HG03442 (cell line): ENCODE measurements around the gene NXT1.
"Not testable (repeated sequence)": the region's sequence is repeated elsewhere in the genome, so short reads cannot be mapped to it uniquely, and the experiment has no call there.

Experiments used
- ATAC-seq: cut with Tn5 transposase; IDR thresholded peaks from one replicate; pipeline ENCODE4 v1.9.1; 2021; ENCODE audit warnings: mild to moderate bottlenecking, moderate library complexity; ENCODE audit not compliant: unreplicated experiment

NXT1 gene

DNA sequence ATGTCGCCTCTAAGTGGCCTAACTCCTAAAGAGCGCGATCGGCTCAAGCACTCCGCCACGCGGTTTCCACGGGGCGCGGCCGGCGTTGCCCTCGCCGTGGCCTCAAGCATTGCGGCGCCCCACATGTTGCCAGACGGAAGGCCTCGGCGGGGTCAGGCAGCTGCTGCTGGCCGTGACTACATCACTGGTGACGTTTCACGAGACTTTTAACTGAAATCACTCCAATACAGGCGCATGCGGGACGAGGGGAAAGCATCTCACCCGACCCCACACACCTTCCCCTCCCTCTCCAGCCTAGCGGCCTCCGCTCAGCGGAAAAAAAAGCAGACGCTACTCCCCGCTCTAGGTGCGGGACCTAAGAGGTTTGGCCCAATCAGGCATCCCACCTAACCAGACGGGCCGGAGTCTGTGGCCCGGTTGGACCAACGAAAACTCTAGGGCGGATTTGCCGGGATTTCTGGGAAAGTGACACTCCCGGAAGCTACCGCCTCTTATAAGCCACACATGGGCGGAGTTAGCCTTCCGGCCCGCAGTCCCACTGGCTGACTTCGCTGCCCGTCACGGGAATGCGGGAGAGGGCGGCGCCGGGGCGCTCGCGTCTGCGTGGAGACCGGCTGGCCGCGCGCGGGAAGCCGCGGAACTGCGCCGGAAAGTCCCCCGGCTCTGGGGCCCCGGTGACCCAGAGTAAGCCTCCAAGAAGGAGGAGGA lies at the start of gene NXT1:
Gene NXT1, plus strand, starts transcription at position 596 of the 708 bp plus-strand sequence. CDS start 3,251 bp downstream, outside the sequence.
- ATAC-seq: peak; percentile 81

DNA sequence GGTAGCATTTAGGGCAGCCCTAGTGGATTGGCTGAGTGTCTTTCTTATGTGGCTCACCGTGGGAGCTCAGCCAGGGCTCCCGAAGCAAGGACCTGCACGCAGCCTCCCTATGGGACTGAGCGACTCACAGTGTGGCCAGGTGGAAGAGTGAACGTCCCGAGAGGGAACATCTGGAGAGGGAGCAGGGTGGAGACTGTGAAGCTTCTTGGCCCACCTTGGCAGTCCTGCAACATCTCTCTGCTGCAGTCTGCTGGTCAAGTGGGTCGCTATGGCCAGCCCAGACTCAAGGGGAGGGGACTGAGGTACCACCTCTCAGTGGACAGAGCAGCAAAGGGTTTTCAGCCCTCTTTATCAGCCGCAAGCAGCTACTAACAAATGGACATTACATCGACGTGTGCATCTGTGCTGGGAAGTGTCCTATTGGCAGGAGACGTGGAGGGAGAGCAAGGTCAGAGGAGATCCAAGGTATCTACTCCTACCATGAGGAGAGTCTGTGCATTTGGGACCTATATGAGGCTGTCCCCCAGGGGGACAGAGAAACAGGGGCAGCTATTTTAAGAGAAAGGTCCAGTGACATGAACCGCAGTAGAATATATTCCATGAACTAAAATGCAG lies 49.0 kb upstream of the NXT1 start:
- ATAC-seq: no peak

DNA sequence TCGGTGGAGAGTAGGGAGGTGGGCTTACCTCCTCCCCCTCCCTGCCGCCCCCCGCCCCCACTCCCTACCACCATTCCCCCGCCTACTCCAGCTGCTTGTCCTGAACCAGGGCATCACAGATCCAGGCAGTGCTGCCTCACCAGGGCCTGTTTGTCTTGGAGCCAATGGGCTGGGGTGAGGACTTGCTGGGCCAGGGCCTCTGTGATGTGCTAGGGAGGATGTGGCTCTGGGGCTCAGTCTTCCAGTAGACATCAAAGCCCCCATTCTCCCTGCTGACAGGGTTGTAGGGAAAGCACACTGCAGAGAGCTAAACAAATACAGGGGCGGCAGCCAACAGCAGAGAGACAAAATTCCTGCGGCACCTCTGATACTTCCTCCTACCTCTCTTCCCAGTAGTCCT lies 48.2 kb upstream of the NXT1 start:
- ATAC-seq: no peak

DNA sequence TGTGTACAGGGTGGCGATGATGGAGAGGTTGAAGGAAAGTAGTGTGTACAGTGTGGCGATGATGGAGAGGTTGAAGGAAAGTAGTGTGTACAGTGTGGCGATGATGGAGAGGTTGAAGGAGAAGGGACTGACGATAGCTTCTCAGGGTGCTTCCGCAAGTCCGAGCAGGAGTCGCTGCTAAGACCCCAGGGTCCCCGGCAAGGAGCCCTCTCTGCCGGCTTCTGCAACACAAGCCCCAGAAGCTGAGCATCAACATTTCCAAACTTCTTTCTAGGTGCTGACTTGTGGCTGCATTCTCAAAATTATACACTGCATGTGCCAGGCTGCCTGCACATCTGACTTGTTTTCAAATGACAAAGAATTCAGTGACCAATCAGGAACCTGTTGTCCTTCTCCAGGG lies 47.8 kb upstream of the NXT1 start:
- no peak for ATAC-seq

DNA sequence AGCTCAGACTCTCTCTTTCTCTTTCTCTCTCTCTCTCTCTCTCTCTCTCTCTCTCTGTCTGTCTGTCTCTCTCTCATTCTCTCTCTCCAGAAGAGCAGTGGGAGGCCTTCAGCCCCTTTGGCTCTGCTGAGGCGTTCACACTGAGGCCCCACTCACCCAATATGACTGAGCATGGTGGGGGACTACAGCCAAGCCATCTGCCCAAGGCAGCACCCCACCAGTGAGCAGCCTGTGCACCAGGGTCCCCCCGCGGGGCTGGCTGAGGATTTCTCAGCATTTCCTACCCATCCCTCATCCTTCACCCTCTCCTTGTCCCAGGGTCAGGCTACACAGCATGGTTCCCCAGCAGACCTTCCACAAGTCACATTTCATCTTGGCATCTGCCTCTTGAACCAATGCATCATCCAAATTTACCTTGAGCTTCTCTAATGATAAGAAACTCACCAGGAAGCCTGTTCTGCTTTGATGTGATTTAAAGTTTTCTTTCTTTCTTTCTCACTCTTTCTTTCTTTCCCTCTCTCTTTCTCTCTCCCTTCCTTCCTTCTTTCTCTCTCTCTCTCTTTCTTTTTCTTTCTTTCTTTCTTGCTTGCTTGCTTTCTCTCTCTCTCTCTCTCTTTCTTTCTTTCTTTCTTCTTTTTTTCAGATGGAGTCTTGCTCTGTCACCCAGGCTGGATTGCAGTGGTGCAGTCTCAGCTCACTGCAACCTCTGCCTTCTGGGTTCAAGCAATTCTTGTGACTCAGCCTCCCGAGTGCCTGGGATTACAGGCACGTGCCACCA lies 47.1 kb upstream of the NXT1 start:
- no peak for ATAC-seq

DNA sequence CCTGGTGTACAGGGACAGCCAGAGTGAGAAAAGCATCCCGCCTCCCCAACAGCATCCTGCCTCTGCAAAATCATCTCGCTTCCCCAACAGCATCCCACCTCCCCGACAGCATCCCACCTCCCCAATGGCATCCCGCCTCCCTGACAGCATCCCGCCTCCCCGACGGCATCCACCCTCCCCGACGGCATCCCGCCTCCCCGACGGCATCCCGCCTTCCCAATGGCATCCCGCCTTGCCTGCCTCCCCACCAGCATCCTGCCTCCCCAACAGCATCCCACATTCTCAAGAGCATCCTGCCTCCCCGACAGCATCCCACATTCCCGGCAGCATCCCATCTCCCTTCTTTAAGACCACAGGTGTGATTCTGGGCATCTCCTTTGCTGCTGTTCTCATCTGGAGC lies 46.0 kb upstream of the NXT1 start:
- ATAC-seq: no peak

DNA sequence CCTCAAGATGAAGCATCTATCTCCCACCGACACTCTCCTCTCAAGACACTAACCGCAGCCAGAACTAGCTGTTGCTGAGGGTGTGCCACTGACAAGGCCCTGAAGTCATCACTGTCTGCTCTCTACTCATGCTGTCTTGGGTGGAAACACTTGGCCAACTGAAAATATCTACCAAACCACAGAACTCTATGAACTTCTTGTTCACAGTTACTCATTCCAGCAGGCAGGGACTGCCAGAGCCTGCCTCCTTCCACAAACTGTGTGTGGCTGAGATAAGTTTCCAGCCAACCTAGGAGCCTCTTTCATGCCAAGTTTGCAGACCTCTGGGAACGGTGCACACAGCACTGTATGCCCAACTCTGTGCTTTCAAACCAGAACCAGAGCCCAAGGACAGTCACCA lies 45.5 kb upstream of the NXT1 start:
- no peak for ATAC-seq

DNA sequence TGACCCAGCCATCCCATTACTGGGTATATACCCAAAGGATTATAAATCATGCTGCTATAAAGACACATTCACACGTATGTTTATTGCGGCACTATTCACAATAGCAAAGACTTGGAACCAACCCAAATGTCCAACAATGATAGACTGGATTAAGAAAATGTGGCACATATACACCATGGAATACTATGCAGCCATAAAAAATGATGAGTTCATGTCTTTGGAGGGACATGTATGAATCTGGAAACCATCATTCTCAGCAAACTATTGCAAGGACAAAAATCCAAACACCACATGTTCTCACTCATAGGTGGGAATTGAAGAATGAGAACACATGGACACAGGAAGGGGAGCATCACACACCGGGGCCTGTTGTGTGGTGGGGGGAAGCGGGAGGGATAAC lies 43.2 kb upstream of the NXT1 start:
- not testable (repeated sequence) for ATAC-seq

DNA sequence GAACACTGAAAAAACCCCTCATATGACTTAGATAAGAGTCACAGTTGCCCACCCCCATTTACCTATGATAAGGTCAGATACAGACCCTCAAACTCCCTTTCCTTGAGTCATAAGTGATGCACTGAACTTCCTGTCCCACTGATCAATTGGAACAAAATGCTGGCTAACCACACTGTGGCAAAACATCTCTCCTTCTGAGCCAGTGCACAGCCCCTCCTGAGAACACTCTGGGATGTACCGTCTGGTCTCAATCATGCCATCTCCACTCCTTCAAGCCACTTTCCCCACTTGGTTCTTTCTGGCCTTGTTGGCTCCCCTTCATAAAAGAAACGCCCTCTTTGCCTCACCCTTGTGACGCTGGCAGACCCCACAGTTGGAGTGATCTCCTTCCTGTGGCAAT lies 42.6 kb upstream of the NXT1 start:
- ATAC-seq: no peak

DNA sequence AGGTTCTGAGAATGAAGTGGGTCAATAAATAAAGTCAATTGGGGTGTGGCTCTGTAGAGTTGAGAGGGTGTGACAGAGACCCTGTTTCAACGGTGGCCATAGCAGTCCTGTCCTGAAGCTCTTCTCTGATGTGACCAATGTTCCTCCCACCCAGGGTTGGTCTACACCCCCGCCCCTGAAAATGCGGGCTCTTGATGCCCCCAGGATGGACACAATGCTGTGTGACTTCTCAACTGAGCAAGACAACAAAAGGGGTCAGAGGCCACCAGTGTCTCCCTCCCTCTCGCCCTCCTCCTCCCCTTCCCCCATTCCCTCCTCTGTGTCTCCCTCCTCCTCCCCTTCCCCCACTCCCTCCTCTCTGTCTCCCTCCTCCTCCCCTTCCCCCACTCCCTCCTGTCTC lies 41.7 kb upstream of the NXT1 start:
- ATAC-seq: no peak

DNA sequence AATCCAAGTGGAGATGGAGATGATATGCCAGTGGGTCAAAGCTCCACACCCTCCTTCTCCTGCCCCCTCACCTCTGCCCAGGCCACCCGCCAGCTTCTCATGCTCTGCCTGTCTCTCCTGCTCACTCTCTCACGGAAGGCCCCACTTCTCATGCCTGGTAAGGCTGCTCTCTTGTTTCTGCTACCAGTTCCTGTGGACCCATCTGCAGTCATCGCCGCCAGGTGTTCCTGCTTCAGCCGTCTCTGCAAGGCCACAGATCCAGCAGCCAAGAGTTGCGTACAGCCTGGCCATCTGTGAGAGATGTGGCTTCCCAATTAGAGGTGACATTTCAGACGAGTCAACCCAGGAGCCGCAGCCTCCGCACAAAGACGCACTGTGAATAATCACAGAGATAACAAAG lies 40.8 kb upstream of the NXT1 start:
- ATAC-seq: no peak

DNA sequence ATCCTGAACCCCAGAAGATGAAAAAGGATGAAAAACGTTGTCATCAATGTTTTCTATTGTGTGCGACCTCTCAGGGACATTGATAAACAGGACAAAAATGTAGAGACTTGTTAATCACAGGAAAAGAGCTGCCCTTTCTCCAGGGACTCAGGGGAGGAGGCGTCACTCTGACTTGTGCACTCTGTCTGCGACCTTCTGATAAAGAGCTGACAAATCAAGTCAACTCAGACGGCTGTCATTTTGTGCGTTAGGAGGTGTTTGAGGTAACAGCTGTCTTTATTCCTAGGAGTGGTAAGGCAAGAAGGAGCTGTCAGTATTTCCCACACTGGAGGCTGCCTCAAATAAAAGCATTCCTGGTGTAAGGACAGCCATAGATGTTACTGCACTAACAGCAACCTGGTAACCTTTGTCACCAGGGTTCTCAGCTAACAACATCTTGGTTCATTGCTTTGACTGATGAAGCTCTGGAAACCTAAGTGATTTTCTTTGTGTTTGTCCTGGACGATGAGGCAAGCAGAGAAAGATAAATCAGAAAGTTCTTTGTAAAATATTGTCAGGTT lies 38.6 kb upstream of the NXT1 start:
- ATAC-seq: no peak

DNA sequence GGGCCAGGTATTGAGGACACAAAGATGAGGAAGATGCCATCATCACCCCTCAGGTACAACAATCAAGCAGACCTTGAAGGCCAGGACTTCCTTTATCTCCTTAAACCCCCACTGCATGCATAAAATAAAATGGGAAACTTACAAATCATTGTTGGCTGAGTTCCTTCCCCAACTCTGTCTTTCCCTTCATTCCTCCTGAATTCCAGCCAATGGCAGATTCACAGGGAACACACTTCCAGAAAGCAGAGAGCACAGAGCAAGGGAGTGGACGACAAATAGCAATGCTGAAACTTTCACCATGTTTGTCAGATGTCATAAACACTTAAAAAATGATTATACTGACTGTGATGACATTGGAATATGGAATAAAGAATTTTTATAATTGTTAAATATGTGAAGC lies 37.3 kb upstream of the NXT1 start:
- no peak for ATAC-seq

DNA sequence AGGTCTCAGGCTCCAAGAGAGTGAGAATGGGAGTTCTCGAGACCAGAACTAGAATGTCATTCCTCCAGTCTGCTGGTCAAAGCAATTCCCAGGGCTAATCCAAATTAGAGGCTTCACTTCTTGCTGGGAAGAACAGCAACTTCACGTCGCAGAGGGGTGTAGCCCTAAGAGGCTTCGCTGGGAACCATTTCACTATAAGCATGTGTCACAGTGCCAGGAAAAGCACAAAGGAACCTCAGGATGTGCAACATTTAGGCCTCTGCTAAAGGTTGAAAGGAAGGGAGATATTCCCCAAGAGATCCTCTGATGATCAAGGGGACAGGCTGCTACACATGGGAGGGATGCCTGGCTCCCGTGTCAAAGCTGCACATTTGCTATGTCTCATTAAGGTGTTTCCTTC lies 35.9 kb upstream of the NXT1 start:
- no peak for ATAC-seq

DNA sequence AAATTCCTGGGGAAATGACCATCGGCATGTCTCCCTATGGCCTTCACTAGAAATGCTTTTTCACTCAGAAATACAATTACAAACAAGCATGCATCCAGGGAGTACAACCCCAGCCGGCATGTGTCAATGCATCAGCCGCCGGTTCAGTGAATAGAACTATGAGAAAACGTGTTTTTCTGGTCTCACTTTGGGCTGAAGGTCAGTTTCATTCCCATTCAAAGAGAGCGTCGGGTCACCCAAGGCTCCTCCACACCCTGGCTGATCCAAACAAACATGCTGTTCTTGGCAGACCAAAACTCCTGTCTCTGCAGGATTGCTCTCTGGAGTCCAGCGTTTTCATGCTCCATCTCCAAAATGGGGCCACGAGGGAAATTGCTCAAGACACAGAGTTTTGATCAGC lies 35.5 kb upstream of the NXT1 start:
- no peak for ATAC-seq

DNA sequence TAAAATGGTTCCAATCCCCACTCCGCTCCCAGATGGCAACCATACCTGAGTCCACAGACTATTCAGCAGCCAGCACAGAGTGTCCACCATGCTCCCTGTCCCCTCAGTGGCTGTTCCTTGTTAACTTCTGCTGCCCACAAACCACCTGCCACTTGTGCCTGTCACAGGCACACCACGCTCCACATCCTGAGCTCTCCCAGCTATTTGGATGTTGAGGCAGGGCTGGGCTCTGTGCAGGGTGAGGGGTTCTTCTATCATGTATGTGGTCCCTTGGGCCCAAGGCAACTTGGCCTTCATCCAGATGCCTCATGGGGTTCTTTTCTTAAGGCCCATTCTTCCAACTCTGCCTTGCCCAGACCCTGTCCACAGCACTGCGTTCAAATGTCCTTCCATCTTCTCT lies 34.0 kb upstream of the NXT1 start:
- ATAC-seq: no peak

DNA sequence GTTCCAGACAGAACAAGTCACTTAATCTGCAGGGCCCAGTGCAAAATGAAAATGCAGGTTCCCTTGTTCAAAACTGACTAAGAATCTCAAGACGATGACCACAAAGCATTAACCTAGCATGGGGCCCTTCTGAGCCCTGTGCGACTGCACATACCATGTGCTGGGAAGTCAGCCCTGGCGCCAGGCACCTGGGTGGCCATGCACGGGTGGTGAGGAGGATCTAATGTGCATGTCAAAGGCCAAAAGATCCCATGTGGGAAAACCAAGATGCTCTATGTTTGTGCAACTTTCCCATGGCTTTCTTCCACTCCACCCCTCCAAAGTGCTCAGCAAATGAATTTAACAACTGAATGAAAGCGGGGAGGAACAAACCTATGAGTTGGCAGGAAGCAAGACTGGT lies 33.5 kb upstream of the NXT1 start:
- no peak for ATAC-seq

DNA sequence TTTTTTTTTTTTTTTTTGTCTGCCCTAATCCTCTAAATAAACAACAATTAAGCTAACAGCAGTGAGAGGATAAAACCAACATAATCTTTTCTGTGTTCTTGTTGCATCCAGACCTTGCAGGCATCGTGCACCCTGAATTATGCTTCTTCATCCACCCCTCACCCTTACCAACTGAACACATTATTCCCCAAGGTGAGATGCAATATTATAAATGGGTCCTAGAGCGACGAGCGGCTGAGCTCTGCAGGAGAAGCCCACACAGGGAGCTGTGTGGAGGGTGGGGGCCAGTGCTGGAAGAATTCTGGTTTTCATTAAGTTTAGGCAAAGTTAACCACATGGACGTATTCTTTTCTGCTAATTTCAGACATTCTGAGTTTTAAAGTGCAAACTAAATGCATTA lies 32.2 kb upstream of the NXT1 start:
- no peak for ATAC-seq

DNA sequence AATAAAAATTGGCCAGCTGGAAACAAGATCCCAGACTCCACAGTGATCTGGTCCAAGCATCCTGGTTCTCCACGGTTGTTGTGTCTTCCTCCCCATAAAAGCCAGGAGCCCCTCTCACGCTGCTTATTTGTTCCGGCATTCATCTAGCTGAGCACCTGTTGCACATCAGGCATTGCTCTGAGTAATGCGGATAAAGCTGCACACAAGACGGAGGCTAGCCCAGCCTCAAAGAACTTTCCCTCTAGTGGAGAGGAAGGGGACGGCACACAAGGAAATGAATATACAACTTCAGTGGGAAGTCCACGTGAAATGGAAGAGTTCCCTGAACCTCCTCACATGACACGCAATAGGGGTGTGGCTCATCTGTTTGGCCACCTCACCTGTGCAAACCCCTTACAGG lies 30.3 kb upstream of the NXT1 start:
- no peak for ATAC-seq

DNA sequence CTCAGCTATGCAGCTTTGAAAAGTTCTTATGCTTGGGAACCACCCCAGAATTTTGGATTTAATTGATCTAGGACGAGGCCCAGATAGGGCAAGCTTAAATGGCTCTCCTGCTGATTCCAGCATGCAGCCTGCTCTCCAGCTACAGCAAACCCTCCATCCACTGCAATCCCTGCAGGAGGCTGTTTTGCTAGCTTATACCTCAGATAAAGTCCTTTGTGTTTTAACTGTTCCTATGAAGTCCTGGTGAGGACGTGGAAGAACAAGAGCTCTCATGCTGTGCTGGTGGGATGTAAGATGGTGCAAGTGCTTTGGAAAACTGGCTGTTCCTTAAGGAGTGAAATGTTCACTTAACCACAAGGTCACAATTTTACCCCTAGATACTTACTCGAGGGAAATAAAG lies 25.5 kb upstream of the NXT1 start:
- no peak for ATAC-seq

DNA sequence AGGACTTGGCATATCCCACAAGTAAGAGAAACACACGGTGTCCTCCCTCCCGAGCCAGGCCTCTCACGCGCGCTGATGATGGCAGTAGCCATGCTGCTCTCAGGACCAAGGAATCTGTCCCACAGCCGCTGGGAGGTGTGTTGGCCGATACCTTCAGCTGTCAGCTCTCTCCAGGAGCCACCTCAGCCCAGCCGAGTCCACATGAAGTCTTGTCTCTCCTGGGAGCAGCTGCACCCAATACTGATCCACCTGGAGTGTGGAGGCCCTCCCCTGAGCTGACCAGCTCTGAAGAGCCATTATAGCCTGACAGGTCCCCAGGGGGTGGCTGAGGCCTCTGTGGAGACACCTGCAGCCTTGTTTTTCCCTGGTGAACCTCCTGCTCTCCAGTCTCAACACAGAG lies 23.8 kb upstream of the NXT1 start:
- no peak for ATAC-seq
